Transverse colon (tissue), 4 donors: ENCODE measurements around the gene GTF2F2.

Experiments
- EP300 ChIP-seq: sonication (generic); formaldehyde crosslinking; IDR thresholded peaks from one replicate; pipeline ENCODE4 v1.6.1; 2017; ENCODE audit warnings: antibody characterized with exemption, low read depth
- POLR2A ChIP-seq: fragments of 450-650 bp; IDR thresholded peaks from one replicate; pipeline ENCODE4 v1.6.1; 2016; ENCODE audit warnings: antibody characterized with exemption, mild to moderate bottlenecking, moderate library complexity
- POLR2AphosphoS5 ChIP-seq, 3 donors: sonication (generic); formaldehyde crosslinking; IDR thresholded peaks; one replicate each; pipeline ENCODE4 v1.6.1; 2016; ENCODE audit warnings: antibody characterized with exemption in 3 of 3
- TF ChIP-seq, protein P1 (sequence below), 5 experiments: fragments of 200-600 bp in 3 of 5; fragments of 450-650 bp in 2 of 5; sonication (generic) in 3 of 5; IDR thresholded peaks; 1 replicate in 2 of 5; 2 replicates in 3 of 5; pipeline ENCODE4 v1.5.1; 2016 to 2017; ENCODE audit warnings: antibody characterized with exemption in 5 of 5, inconsistent platforms in 3 of 5, mild to moderate bottlenecking in 2 of 5, moderate library complexity in 1 of 5

DNA sequence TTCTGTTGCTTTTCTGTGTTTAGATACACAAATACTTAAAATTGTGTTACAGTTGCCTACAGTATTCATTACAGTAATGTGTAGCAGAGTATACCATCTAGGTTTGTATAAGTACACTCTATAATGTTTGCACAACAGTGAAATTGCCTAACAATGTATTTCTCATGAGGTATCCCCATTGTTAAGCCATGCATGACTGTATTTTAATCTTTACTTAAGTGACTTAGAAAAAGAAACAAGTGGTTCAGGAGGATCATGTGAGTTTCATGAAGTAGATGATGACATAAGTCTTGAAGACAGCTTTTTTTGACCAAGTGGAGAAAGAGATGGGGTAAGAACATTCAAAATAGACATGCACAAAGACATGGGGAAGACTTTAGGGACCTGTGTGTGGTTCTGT, 88.9 kb downstream of the GTF2F2 start:
- TF ChIP-seq, protein P1, sequence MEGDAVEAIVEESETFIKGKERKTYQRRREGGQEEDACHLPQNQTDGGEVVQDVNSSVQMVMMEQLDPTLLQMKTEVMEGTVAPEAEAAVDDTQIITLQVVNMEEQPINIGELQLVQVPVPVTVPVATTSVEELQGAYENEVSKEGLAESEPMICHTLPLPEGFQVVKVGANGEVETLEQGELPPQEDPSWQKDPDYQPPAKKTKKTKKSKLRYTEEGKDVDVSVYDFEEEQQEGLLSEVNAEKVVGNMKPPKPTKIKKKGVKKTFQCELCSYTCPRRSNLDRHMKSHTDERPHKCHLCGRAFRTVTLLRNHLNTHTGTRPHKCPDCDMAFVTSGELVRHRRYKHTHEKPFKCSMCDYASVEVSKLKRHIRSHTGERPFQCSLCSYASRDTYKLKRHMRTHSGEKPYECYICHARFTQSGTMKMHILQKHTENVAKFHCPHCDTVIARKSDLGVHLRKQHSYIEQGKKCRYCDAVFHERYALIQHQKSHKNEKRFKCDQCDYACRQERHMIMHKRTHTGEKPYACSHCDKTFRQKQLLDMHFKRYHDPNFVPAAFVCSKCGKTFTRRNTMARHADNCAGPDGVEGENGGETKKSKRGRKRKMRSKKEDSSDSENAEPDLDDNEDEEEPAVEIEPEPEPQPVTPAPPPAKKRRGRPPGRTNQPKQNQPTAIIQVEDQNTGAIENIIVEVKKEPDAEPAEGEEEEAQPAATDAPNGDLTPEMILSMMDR (IDR thresholded peaks at IDR 0.05) = no peak
- no peak for TF ChIP-seq POLR2A
- no peak for TF ChIP-seq POLR2AphosphoS5 (IDR thresholded peaks at IDR 0.05)
- TF ChIP-seq EP300 = no peak
